HepG2 (cell line): ENCODE data around the gene F9. TPM values are rescaled to one million over a fixed set of nuclear protein-coding genes. Genes with fewer than 3 reads are reported as not detected.
"Not testable (repeated sequence)": the region's sequence is repeated elsewhere in the genome, so short reads cannot be mapped to it uniquely, and the experiment has no call there.

Source experiments
- ATAC-seq: fragments of 200-7000 bp; cut with Tn5 transposase; 3 replicates; pipeline ENCODE4 v1.9.1; 2020; ENCODE audit warnings: mild to moderate bottlenecking, moderate library complexity
- BruUV-seq: library from RNA; stranded (reverse); fragments of 400-500 nt; replicated peaks from 2 replicates; lab custom pipeline; 2021; lab: Mats Ljungman, UMichigan
- CTCF ChIA-PET: fragments of 300-600 bp; formaldehyde crosslinking; extraction: SDS; loops from one replicate; lab custom pipeline; 2021; ENCODE audit warnings: low total read pairs, inconsistent platforms, low intra/inter-chr PET ratio; lab: Yijun Ruan, JAX
- POLR2A ChIA-PET: fragments of 350-600 bp; sonication (Branson Sonifier 250); formaldehyde crosslinking; loops from one replicate; lab custom pipeline; 2020; ENCODE audit warnings: antibody characterized with exemption, inconsistent platforms; lab: Yijun Ruan, JAX
- DNase-seq: peaks from one replicate; pipeline ENCODE4 v3.0.0-alpha.2; 2015; ENCODE audit warnings: low spot score
- FAIRE-seq: peaks from 3 replicates; lab custom pipeline; 2011; peaks lifted over from hg19 to GRCh38; lab: Jason Lieb, UNC
- H2AFZ ChIP-seq: one replicate; pipeline ENCODE4 v1.6.1; 2011; ENCODE audit warnings: low read length, inconsistent platforms
- H3K27ac ChIP-seq: fragments of 300-600 bp; 3 replicates; pipeline ENCODE4 v1.8.0; 2011; ENCODE audit warnings: mixed run types, mild to moderate bottlenecking, mixed read lengths, low read length, inconsistent platforms; ENCODE audit not compliant: insufficient read depth; ENCODE audit errors: extremely low read length
- H3K27me3 ChIP-seq, 2 experiments: fragments of 200-600 bp in 1 of 2; 2 replicates in 1 of 2; 3 replicates in 1 of 2; pipeline versions ENCODE4 v1.6.0 to v1.8.0; 2011; ENCODE audit warnings: low read length in 2 of 2, mild to moderate bottlenecking in 2 of 2, moderate library complexity in 2 of 2, inconsistent platforms in 1 of 2; ENCODE audit not compliant: insufficient read depth in 2 of 2, control insufficient read depth in 1 of 2
- H3K36me3 ChIP-seq, 2 experiments: fragments of 200-600 bp in 1 of 2; replicated peaks in 1 of 2; 2 replicates in 1 of 2; 3 replicates in 1 of 2; pipeline versions ENCODE4 v1.5.1 to v1.8.0; 2011; ENCODE audit warnings: low read length in 2 of 2, inconsistent platforms in 1 of 2; ENCODE audit not compliant: insufficient read depth in 2 of 2, control insufficient read depth in 1 of 2
- H3K4me1 ChIP-seq: 2 replicates; pipeline ENCODE4 v1.5.1; 2012; ENCODE audit warnings: low read length, inconsistent platforms; ENCODE audit not compliant: insufficient read depth
- H3K4me2 ChIP-seq: 2 replicates; pipeline ENCODE4 v1.6.0; 2011; ENCODE audit warnings: low read depth, low read length, inconsistent platforms
- H3K4me3 ChIP-seq, 3 experiments: fragments of 200-600 bp in 1 of 3; sonication (generic), shearing (Covaris generic) in 1 of 3; replicated peaks in 1 of 3; 2 replicates each; pipeline ENCODE4 v1.5.1; 2011 to 2016; ENCODE audit warnings: low read length in 3 of 3, inconsistent platforms in 2 of 3, low read depth in 2 of 3, mild to moderate bottlenecking in 2 of 3, control low read depth in 1 of 3, mixed read lengths in 1 of 3; ENCODE audit not compliant: insufficient read depth in 1 of 3
- H3K79me2 ChIP-seq: one replicate; pipeline ENCODE4 v1.6.1; 2011; ENCODE audit warnings: low read length, inconsistent platforms; ENCODE audit not compliant: insufficient read depth
- H3K9ac ChIP-seq: 2 replicates; pipeline ENCODE4 v1.6.0; 2011; ENCODE audit warnings: mild to moderate bottlenecking, low read depth, low read length, inconsistent platforms; ENCODE audit not compliant: insufficient read depth
- H3K9me3 ChIP-seq: 2 replicates; pipeline ENCODE4 v1.5.1; 2012; ENCODE audit warnings: mild to moderate bottlenecking, low read length
- H4K20me1 ChIP-seq: 2 replicates; pipeline ENCODE4 v1.6.0; 2011; ENCODE audit warnings: inconsistent platforms, mild to moderate bottlenecking, low read length, moderate library complexity; ENCODE audit not compliant: insufficient read depth
- ARHGAP35 ChIP-seq: sonication (generic); formaldehyde crosslinking; IDR thresholded peaks from 2 replicates; pipeline ENCODE4 v1.9.0; 2022; ENCODE audit warnings: mild to moderate bottlenecking, inconsistent platforms, moderate library complexity, missing genetic modification reagents, borderline replicate concordance
- CBX1 ChIP-seq: IDR thresholded peaks from one replicate; pipeline ENCODE4 v1.6.1; 2016; ENCODE audit warnings: antibody characterized with exemption, low read depth
- CREM ChIP-seq, 2 experiments: sonication (generic) in 1 of 2; formaldehyde crosslinking in 1 of 2; IDR thresholded peaks; 2 replicates each; pipeline versions ENCODE4 v1.4.0 to v1.6.1; 2016 to 2020; ENCODE audit warnings: antibody characterized with exemption in 1 of 2, mild to moderate bottlenecking in 1 of 2, missing genetic modification reagents in 1 of 2
- DPF2 ChIP-seq: sonication (generic); formaldehyde crosslinking; IDR thresholded peaks from 2 replicates; pipeline ENCODE4 v1.4.0; 2020; ENCODE audit warnings: mild to moderate bottlenecking, low read depth, missing genetic modification reagents, borderline replicate concordance
- SALL1 ChIP-seq: sonication (generic); formaldehyde crosslinking; IDR thresholded peaks from 2 replicates; pipeline ENCODE4 v1.8.0; 2022; ENCODE audit warnings: mild to moderate bottlenecking, missing genetic modification reagents
- SMARCC2 ChIP-seq: fragments of 450-650 bp; IDR thresholded peaks from 2 replicates; pipeline ENCODE4 v1.6.1; 2017; ENCODE audit warnings: antibody characterized with exemption, mild to moderate bottlenecking
- ZSCAN31 ChIP-seq: sonication (generic); formaldehyde crosslinking; IDR thresholded peaks from 2 replicates; pipeline ENCODE4 v1.5.0; 2020; ENCODE audit warnings: low read depth, mild to moderate bottlenecking, missing genetic modification reagents
- WGBS: methylation state at CpG from one replicate; pipeline ENCODE4 v1.1.6; 2017; ENCODE audit warnings: low lambda C conversion rate; 5-methylcytosine and 5-hydroxymethylcytosine counted together
- in situ Hi-C: cut with HindIII; loops from 2 replicates; pipeline ENCODE4 v1.10.0; 2017; ENCODE audit warnings: low pct_unique_long_range_greater_than_20kb; ENCODE audit not compliant: extremely low pct_ligation_motif_present
- intact Hi-C: fragments of 100-400 bp; cut with micrococcal nuclease; formaldehyde crosslinking; loops from one replicate; pipeline ENCODE4 v1.10.0; 2022; ENCODE audit not compliant: unreplicated experiment
- polyA plus RNA-seq, 8 experiments: library from polyadenylated mRNA; depleted of rRNA in 3 of 8; stranded (reverse) in 7 of 8; unstranded in 1 of 8; fragments of >200 nt; fragmentation: Illumina TruSeq in 4 of 8; extraction: Trizol in 4 of 8; gene quantifications; 2 replicates each; pipeline versions ENCODE4 v1.2.1 to v1.2.3, GENCODE V29; 2011 to 2016; ENCODE audit warnings: low read depth in 4 of 8, missing spikeins in 1 of 8, mixed read lengths in 1 of 8; ENCODE audit not compliant: insufficient read depth in 1 of 8
- total RNA-seq, 5 experiments: library from RNA; depleted of rRNA; stranded (reverse); fragments of >200 nt; fragmentation: Illumina TruSeq; extraction: Trizol; gene quantifications; 2 replicates each; pipeline ENCODE4 v1.2.3, GENCODE V29; 2016; ENCODE audit warnings: low read depth in 1 of 5
- TF ChIP-seq, protein P1 (sequence below): sonication (generic); formaldehyde crosslinking; IDR thresholded peaks from 2 replicates; pipeline ENCODE4 v1.5.0; 2020; ENCODE audit warnings: mild to moderate bottlenecking, missing genetic modification reagents, borderline replicate concordance

Gene F9
- total and polyA plus RNA-seq, 2 of the 13 experiments (the other 11 are each of a cell fraction or from before 2014, with no cell fraction given), result not detected

DNA sequence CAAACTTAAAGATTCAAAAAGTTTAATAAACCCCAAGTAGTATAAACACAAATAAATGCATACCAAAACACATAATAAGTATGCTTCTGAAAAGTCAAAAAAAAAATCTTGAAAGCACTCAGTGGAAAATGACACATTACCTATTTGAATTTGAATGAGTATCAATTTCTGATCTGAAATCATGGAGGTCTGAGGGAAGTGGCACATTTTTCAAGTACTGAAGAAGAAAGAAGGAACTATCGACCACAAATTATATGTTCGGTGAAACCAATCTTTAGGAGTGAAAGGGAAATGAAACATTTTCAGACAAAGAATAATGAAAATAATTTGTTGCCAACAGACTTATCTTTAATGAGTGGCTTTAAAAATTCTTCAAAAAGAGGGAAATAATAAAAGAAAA lies 12.1 kb upstream of the F9 start:
- WGBS, result 0% methylated on average over 2 of the region's 2 CpGs
- no peak for TF ChIP-seq CREM (IDR thresholded peaks at IDR 0.05)
- no peak for TF ChIP-seq CREM (CRISPR knock-in tag; IDR thresholded peaks at IDR 0.05)
- no peak for TF ChIP-seq SMARCC2
- TF ChIP-seq CBX1, result no peak
- TF ChIP-seq ARHGAP35 (CRISPR knock-in tag), result no peak
- no peak for TF ChIP-seq SALL1 (CRISPR knock-in tag)
- TF ChIP-seq ZSCAN31 (CRISPR knock-in tag), result no peak
- no peak for TF ChIP-seq DPF2 (CRISPR knock-in tag)
- TF ChIP-seq, protein P1, sequence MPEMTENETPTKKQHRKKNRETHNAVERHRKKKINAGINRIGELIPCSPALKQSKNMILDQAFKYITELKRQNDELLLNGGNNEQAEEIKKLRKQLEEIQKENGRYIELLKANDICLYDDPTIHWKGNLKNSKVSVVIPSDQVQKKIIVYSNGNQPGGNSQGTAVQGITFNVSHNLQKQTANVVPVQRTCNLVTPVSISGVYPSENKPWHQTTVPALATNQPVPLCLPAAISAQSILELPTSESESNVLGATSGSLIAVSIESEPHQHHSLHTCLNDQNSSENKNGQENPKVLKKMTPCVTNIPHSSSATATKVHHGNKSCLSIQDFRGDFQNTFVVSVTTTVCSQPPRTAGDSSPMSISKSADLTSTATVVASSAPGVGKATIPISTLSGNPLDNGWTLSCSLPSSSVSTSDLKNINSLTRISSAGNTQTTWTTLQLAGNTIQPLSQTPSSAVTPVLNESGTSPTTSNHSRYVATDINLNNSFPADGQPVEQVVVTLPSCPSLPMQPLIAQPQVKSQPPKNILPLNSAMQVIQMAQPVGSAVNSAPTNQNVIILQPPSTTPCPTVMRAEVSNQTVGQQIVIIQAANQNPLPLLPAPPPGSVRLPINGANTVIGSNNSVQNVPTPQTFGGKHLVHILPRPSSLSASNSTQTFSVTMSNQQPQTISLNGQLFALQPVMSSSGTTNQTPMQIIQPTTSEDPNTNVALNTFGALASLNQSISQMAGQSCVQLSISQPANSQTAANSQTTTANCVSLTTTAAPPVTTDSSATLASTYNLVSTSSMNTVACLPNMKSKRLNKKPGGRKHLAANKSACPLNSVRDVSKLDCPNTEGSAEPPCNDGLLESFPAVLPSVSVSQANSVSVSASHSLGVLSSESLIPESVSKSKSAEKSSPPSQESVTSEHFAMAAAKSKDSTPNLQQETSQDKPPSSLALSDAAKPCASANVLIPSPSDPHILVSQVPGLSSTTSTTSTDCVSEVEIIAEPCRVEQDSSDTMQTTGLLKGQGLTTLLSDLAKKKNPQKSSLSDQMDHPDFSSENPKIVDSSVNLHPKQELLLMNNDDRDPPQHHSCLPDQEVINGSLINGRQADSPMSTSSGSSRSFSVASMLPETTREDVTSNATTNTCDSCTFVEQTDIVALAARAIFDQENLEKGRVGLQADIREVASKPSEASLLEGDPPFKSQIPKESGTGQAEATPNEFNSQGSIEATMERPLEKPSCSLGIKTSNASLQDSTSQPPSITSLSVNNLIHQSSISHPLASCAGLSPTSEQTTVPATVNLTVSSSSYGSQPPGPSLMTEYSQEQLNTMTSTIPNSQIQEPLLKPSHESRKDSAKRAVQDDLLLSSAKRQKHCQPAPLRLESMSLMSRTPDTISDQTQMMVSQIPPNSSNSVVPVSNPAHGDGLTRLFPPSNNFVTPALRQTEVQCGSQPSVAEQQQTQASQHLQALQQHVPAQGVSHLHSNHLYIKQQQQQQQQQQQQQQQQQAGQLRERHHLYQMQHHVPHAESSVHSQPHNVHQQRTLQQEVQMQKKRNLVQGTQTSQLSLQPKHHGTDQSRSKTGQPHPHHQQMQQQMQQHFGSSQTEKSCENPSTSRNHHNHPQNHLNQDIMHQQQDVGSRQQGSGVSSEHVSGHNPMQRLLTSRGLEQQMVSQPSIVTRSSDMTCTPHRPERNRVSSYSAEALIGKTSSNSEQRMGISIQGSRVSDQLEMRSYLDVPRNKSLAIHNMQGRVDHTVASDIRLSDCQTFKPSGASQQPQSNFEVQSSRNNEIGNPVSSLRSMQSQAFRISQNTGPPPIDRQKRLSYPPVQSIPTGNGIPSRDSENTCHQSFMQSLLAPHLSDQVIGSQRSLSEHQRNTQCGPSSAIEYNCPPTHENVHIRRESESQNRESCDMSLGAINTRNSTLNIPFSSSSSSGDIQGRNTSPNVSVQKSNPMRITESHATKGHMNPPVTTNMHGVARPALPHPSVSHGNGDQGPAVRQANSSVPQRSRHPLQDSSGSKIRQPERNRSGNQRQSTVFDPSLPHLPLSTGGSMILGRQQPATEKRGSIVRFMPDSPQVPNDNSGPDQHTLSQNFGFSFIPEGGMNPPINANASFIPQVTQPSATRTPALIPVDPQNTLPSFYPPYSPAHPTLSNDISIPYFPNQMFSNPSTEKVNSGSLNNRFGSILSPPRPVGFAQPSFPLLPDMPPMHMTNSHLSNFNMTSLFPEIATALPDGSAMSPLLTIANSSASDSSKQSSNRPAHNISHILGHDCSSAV (CRISPR knock-in tag), result no peak
- in situ Hi-C loops, result no loop called here

GRCh38 chrX:139528829-139529228 lies 1.7 kb upstream of the F9 start:
- CTCF ChIA-PET, ATAC-seq, H3K4me1 ChIP-seq, H3K9ac ChIP-seq, H2AFZ ChIP-seq, in situ Hi-C loops, H3K27ac ChIP-seq, H3K79me2 ChIP-seq, BruUV-seq, H3K27me3 ChIP-seq, intact Hi-C loops, H3K36me3 ChIP-seq, H3K9me3 ChIP-seq, H3K4me2 ChIP-seq, DNase-seq, POLR2A ChIA-PET, H4K20me1 ChIP-seq, H3K4me3 ChIP-seq: not testable (repeated sequence)
- 24% methylated on average over 3 of the region's 3 CpGs for WGBS
- FAIRE-seq, result peak; percentile 53

More for the DNA sequence above, 12.1 kb upstream of the F9 start:
- no peaks in the 10 kb centered on the region for H3K36me3 ChIP-seq
- intact Hi-C loops, result no loop called here
- ATAC-seq (no peak), FAIRE-seq (no peak), DNase-seq (no peak)
- no TSS peak for BruUV-seq
- H2AFZ ChIP-seq, result no peak overlapping the region
- no peaks in the 10 kb centered on the region for H3K27me3 ChIP-seq
- CTCF ChIA-PET, result no interaction called here
- H3K79me2 ChIP-seq, result no peaks in the 10 kb centered on the region
- POLR2A ChIA-PET, result no interaction called here
- H3K9me3 ChIP-seq, result no peaks in the 10 kb centered on the region
- H3K9ac ChIP-seq, result no peak overlapping the region
- no peak overlapping the region for H3K27ac ChIP-seq
- H4K20me1 ChIP-seq, result no peaks in the 10 kb centered on the region
- no peak overlapping the region for H3K4me3 ChIP-seq
- H3K4me1 ChIP-seq, result no peaks in the 10 kb centered on the region
- no peak overlapping the region for H3K4me2 ChIP-seq
